HG02870 (cell line): Measurements from ENCODE around the gene ANKLE1.
"Not testable (repeated sequence)": the region's sequence is repeated elsewhere in the genome, so short reads cannot be mapped to it uniquely, and the experiment has no call there.

ENCODE experiments used
- ATAC-seq: cut with Tn5 transposase; IDR thresholded peaks from one replicate; pipeline ENCODE4 v1.9.1; 2021; ENCODE audit warnings: mild to moderate bottlenecking, moderate library complexity; ENCODE audit not compliant: unreplicated experiment

ANKLE1 gene

DNA sequence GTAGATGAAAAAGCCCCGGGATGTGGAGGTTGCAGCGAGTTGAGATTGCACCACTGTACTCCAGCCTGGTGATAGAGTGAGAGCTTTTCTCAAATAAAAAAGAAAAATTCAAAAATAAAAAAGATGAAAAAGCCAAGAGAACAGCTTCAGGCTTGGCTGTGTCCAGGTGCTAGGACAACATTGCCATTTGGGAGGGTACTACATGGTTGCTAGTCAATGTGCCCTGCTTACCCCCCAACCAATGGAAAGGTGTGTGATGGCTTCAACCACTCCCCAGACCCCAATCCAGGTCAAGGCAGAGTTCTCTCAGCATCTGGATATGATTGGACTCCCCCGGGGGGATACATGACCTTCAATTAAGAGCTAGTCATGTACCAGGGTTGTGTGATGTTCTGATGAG is 2.3 kb upstream of the ANKLE1 start:
- ATAC-seq: no peak

DNA sequence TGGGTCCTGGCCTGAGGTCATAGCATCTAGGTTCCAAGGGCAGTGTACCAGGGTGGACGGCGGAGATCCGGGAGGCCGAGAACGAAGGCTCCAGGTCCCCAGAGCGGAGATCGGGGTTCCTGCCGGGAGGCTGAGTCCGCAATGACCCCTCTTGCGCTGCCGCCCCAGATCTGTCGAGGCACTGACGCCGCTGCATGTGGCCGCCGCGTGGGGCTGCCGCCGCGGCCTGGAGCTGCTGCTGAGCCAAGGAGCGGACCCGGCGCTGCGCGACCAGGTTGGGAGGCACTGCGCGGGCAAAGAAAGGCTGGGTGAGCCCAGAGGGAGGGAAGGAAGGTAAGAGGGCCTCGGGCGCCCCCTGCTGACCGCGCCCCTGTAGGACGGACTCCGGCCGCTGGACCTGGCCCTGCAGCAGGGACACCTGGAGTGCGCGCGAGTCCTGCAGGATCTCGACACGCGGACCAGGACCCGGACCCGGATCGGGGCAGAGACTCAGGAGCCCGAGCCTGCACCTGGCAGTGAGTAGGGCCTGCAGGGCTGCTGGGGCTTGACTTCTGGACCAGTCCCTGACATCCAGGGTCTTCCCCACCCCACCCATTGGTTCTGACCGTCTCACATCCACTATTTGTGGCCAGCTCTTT is 906 bp downstream of the ANKLE1 start:
- ATAC-seq: no peak

DNA sequence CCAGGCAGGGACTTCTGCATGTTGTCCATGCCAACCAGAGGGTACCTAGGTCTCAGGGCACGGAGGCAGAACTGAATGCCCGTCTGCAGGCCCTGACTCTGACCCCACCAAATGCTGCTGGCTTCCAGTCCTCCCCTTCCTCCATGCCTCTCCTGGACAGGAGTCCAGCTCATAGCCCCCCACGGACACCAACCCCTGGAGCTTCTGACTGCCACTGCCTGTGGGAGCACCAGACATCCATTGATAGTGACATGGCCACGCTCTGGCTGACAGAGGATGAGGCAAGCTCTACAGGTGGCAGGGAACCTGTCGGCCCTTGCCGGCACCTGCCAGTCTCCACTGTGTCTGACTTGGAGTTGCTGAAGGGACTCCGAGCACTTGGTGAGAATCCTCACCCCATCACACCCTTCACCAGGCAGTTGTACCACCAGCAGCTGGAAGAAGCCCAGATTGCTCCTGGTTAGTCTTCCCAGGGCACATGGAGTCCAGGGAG is 1.8 kb downstream of the ANKLE1 start:
- no peak for ATAC-seq

GRCh38 chr19:17285415-17286135 is 3.9 kb downstream of the ANKLE1 start:
- ATAC-seq: no peak

DNA sequence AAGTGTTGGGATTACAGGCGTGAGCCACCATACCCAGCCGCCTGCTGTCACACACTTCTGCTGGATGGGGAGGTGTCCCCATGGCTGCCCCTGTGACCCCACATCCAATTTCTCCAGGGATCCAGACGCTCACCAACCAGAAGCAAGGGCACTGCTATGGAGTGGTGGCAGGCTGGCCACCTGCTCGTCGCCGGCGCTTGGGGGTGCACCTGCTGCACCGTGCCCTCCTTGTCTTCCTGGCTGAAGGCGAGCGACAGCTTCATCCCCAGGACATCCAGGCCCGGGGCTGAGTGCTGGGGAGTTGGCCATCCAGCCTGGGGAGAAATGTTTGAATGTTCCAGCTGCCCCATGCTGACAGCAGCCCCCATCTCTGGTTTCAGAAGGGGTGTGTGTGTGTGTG is 4.6 kb downstream of the ANKLE1 start:
- no peak for ATAC-seq

DNA sequence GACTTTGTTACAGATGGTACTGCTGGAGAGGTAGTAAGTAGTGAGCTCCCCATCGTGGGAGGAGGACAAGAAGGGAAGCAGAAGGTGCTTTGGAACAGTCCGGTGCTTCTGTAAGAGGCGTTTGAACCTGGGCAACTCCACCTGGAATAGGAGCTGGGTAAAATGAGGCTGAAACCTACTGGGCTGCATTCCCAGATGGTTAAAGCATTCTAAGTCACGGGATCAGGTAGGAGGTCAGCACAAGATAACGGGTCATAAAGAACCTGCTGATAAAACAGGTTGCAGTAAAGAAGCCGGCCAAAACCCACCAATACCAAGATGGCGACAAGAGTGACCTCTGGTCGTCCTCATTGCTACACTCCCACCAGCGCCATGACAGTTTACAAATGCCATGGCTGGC is 5.1 kb downstream of the ANKLE1 start:
- no peak for ATAC-seq

GRCh38 chr19:17289489-17289888 is 7.8 kb downstream of the ANKLE1 start:
- no peak for ATAC-seq

DNA sequence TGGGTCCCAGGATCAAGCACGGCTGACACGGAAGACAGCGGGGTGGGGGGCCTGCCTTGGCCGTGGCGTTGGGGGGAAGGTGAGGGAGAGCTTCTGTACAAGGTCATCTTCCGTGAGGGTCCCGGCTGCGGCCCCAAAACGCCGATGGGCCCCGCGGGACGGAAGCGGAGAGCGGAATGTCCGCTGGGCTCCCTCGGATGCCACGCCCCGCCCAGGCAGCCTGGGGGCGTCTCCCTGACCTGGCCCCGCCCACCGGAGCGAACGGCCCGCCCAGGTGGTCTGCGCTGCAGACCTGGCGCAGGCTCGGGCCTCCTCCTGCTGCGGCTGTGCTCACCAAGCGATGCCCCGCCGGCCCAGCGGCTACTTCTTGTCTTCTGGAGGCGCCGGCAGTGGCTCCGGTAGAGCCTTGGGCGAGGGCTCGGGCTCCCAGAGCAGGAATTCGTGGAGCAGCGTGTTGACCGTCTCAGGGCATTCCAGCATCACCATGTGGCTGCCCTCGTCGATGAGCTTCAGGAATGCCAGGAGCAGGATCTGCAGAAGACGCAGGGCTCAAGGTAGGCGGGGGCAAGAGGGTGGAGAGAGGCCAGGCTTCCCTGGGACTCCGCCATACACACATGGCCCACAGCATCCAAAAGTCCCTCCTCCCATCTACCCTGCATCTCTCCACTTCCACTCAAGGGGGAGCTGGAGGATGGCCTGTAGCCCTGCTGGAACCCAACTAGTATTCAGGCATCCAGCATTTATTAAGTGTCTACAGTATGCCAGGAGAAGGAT is 10.8 kb downstream of the ANKLE1 start:
- peak; percentile 69 for ATAC-seq

- ATAC-seq: no peak
Observed at GRCh38 chr19:17293605-17294004, 11.9 kb downstream of the ANKLE1 start.

GRCh38 chr19:17294051-17294891 is 12.6 kb downstream of the ANKLE1 start:
- ATAC-seq: no peak

- ATAC-seq: not testable (repeated sequence)
Observed at GRCh38 chr19:17295551-17295950, 13.8 kb downstream of the ANKLE1 start.

GRCh38 chr19:17296273-17296672 is 14.6 kb downstream of the ANKLE1 start:
- ATAC-seq: no peak

- no peak for ATAC-seq
Observed at GRCh38 chr19:17296976-17297375, 15.3 kb downstream of the ANKLE1 start.

DNA sequence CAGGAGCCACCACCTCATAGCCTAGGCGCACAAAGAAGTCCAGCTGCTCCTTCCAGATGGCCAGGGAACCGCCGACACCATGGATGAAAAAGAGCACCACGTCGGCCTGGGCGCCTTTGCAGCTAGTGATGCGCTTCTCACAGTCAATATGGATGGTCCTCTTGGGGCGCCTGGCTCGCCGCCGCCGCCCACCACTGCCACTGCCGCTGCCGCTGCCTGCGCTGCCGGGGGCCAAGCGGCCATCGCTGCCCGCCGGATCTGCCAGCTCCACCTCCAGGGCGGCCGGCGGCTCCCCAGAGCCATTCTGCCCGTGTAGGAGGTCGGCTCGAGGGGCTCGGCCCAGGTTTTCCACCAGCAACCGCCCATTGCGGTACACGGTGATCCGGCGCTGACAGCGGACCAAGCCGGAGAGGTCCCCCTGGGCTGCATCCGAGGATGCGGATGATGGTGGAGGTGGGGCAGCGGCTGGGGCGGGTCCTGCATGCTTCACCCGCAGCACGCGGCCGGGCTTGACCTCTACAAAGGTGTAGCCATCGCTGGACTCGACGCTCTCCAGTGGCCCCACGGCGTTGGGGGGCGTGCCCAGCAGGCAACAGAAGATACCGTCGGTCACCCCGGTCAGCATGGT is 19.4 kb downstream of the ANKLE1 start:
- no peak for ATAC-seq

GRCh38 chr19:17302391-17303166 is 20.9 kb downstream of the ANKLE1 start:
- ATAC-seq: no peak

DNA sequence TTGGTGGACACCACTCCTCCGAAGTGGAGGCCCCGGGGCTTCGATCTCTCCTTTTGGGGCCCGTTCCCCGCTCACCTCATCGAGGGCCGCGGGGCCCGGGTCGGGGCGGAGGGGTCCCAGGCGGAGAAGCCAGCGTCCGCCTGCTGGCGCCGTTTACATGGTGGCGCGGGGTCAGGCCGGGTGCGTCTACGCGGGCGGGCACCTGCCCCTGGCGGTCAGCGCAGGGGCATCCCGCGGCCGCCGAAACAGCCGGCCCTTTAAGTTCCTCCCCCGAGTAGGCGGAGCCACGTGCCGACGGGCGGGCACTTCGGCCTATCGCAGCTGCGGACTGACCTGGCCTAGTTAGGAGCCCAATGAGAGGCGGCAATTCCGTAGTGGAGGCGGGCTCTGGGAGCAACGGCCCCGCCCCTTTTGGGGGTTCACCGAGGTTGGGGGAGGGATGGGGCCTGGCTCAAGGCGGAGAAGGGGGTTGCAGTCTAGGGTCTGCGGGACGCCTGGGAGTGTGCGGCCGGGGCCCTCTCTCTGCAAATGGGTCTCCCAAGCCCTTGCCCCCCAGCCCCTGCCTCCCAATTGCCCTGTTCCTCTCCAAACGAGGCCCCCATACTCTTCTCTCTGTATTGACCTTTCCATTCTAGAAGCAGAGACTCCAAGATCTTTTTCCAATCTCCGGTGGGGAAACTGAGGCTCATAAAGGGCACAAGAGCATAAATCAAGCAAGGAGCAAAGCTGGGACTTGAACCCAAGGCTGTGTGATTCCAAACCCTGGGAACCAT is 21.7 kb downstream of the ANKLE1 start, which contains the start of gene ABHD8:
Gene ABHD8 (minus strand): TSS at position 259 of the 773 bp plus-strand sequence. CDS start 1,809 bp downstream, outside the sequence.
- ATAC-seq: peak; percentile 62

DNA sequence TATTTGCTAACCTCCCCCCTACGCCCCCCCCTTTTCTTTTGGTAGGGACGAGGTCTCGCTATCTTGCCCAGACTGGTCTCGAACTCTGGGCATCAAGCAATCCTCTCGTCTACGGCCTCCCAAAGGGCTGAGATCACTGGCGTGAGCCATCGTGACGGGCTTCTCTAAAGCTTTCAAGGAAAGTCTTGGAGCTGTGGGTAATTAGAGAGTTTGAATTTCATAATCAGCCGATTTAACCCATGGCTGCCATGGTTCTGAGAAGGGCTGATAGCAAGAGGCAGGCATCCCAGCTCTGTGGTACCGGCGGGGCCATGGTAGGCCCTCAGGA is 22.2 kb downstream of the ANKLE1 start:
- no peak for ATAC-seq

GRCh38 chr19:17304386-17305215 is 22.9 kb downstream of the ANKLE1 start:
- no peak for ATAC-seq
